Neural cell (in vitro differentiated cells): Measurements from ENCODE around the gene CENPQ. TPM values are rescaled to one million over a fixed set of nuclear protein-coding genes. Genes with fewer than 3 reads are reported as not detected.

ENCODE experiments used
- H2AFZ ChIP-seq: fragments of 200-600, 300-800 bp; sonication (generic), shearing (Covaris generic); 2 replicates; pipeline ENCODE4 v1.6.0; 2014; ENCODE audit warnings: low read depth, mild to moderate bottlenecking, antibody characterized with exemption, low read length, moderate library complexity
- H3F3A ChIP-seq: fragments of 200-600 bp; shearing (Covaris generic); 2 replicates; pipeline ENCODE4 v1.6.1; 2016; ENCODE audit warnings: mild to moderate bottlenecking, moderate library complexity, mixed read lengths, antibody characterized with exemption, low read length; ENCODE audit not compliant: insufficient read depth, poor library complexity, severe bottlenecking
- H3K27ac ChIP-seq: fragments of 200-600, 300-800 bp; sonication (generic), shearing (Covaris generic); 2 replicates; pipeline ENCODE4 v1.5.1; 2014; ENCODE audit warnings: mild to moderate bottlenecking, low read length, moderate library complexity
- H3K27me3 ChIP-seq: fragments of 300-800, 200-600 bp; sonication (generic), shearing (Covaris generic); 2 replicates; pipeline ENCODE4 v1.6.0; 2014; ENCODE audit warnings: mild to moderate bottlenecking, low read depth, low read length, moderate library complexity; ENCODE audit not compliant: insufficient read depth
- H3K36me3 ChIP-seq: fragments of 300-800, 200-600 bp; sonication (generic), shearing (Covaris generic); 2 replicates; pipeline ENCODE4 v1.5.1; 2014; ENCODE audit warnings: mild to moderate bottlenecking, antibody characterized with exemption, low read length, moderate library complexity; ENCODE audit not compliant: insufficient read depth
- H3K4me2 ChIP-seq: fragments of 300-800, 200-600 bp; sonication (generic), shearing (Covaris generic); 2 replicates; pipeline ENCODE4 v1.6.0; 2014; ENCODE audit warnings: mild to moderate bottlenecking, low read length
- H3K4me3 ChIP-seq: fragments of 300-800, 200-600 bp; sonication (generic), shearing (Covaris generic); 2 replicates; pipeline ENCODE4 v1.5.1; 2014; ENCODE audit warnings: mild to moderate bottlenecking, low read length, moderate library complexity
- H3K79me2 ChIP-seq: fragments of 200-600 bp; shearing (Covaris generic); replicated peaks from 2 replicates; pipeline ENCODE4 v1.6.0; 2014; ENCODE audit warnings: mild to moderate bottlenecking, low read length, moderate library complexity; ENCODE audit not compliant: insufficient read depth
- H3K9ac ChIP-seq: fragments of 300-800, 200-600 bp; sonication (generic), shearing (Covaris generic); 2 replicates; pipeline ENCODE4 v1.6.1; 2016; ENCODE audit warnings: mild to moderate bottlenecking, low read length, mixed read lengths
- H3K9me2 ChIP-seq: fragments of 200-600 bp; shearing (Covaris generic); 2 replicates; pipeline ENCODE4 v1.6.1; 2016; ENCODE audit warnings: mild to moderate bottlenecking, low read length, mixed read lengths; ENCODE audit not compliant: insufficient read depth
- H3K9me3 ChIP-seq: fragments of 200-600, 300-800 bp; sonication (generic), shearing (Covaris generic); 2 replicates; pipeline ENCODE4 v1.6.1; 2016; ENCODE audit warnings: mild to moderate bottlenecking, mixed run types, low read length, moderate library complexity, mixed read lengths
- H4K20me1 ChIP-seq: fragments of 200-600 bp; shearing (Covaris generic); 2 replicates; pipeline ENCODE4 v1.6.1; 2016; ENCODE audit warnings: mild to moderate bottlenecking, mixed run types; ENCODE audit not compliant: insufficient read depth
- EP300 ChIP-seq: fragments of 450-650 bp; conservative IDR thresholded peaks from 2 replicates; pipeline ENCODE4 v1.6.1; 2014; ENCODE audit warnings: antibody characterized with exemption, mild to moderate bottlenecking, moderate library complexity; ENCODE audit not compliant: poor library complexity, severe bottlenecking
- EZH2 ChIP-seq: fragments of 200-600, 300-800 bp; shearing (Covaris generic), sonication (generic); IDR thresholded peaks from 2 replicates; pipeline ENCODE4 v1.6.1; 2014; ENCODE audit warnings: antibody characterized with exemption, low read length, borderline replicate concordance, mild to moderate bottlenecking; ENCODE audit not compliant: insufficient read depth, poor library complexity, severe bottlenecking
- MXI1 ChIP-seq: fragments of 450-650 bp; conservative IDR thresholded peaks from 2 replicates; pipeline ENCODE4 v1.6.1; 2014; ENCODE audit warnings: antibody characterized with exemption, mild to moderate bottlenecking; ENCODE audit not compliant: poor library complexity, severe bottlenecking
- POLR2AphosphoS5 ChIP-seq: IDR thresholded peaks from 2 replicates; pipeline ENCODE4 v1.6.1; 2012
- RAD21 ChIP-seq: fragments of 450-650 bp; conservative IDR thresholded peaks from 2 replicates; pipeline ENCODE4 v1.6.1; 2014; ENCODE audit warnings: antibody characterized with exemption, mild to moderate bottlenecking, moderate library complexity
- SMC3 ChIP-seq: fragments of 450-650 bp; conservative IDR thresholded peaks from 2 replicates; pipeline ENCODE4 v1.6.1; 2014; ENCODE audit warnings: antibody characterized with exemption, mild to moderate bottlenecking, moderate library complexity; ENCODE audit not compliant: poor library complexity
- TAF1 ChIP-seq: IDR thresholded peaks from 2 replicates; pipeline ENCODE4 v1.6.1; 2012; ENCODE audit warnings: low read depth
- polyA plus RNA-seq: library from polyadenylated mRNA; depleted of rRNA; stranded (reverse); fragments of >200 nt; gene quantifications from 2 replicates; pipeline ENCODE4 v1.2.3, GENCODE V29; 2014
- TF ChIP-seq, protein P1 (sequence below): IDR thresholded peaks from 2 replicates; pipeline ENCODE4 v1.6.1; 2012; ENCODE audit warnings: borderline replicate concordance
- TF ChIP-seq, protein P2 (sequence below): fragments of 450-650 bp; IDR thresholded peaks from 2 replicates; pipeline ENCODE4 v1.5.1; 2014; ENCODE audit warnings: antibody characterized with exemption, mild to moderate bottlenecking, moderate library complexity; ENCODE audit not compliant: poor library complexity, severe bottlenecking

Gene CENPQ
- polyA plus RNA-seq, 1 donor from 2014 or later, result 8.8 TPM

DNA sequence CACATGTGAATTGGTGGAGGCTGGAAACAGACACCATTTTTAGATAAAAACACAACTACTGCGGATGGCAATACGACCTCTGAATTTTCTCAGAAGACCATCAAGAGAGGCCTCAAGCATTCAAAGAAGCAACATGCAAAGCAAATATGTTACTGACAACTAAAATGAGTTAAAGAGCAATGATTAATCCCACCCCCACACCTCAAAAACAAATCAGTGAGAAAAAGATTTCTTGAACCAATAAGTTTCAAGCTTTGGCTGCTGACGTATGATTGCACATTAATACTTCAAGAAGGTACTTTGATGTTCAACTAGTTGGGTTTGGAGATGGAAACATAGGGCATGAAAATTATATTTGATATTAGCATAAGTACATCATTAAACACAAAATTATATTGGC lies 1.1 kb upstream of the CENPQ start:
- Histone ChIP-seq H3K9ac (peak overlapping the region; percentile 79), H3F3A (no peaks in the 10 kb centered on the region), H3K27ac (peak overlapping the region; percentile 71)

DNA sequence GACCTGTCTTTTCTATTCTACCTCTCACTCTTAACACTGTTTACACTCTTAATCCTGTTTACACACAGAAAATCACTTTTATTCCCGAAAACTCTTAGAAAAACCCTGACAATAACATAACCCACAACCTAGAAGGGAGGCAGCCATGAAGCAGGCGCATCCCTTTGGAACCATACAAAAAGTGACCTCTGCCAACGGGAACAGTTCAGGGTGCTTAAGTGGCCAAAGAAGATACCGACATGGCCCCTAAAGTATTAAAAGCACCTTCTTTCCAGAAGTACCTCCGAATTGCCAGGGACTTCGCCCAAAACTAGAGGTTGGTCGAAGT lies 607 bp upstream of the CENPQ start:
- Histone ChIP-seq H4K20me1 (no peaks in the 10 kb centered on the region), H3K9me2 (no peaks in the 10 kb centered on the region), H3K9me3 (no peaks in the 10 kb centered on the region), H3K27ac (peak overlapping the region; percentile 71), H3K27me3 (no peaks in the 10 kb centered on the region), H2AFZ (peak overlapping the region; percentile 88), H3K9ac (peak overlapping the region; percentile 79), H3K4me2 (peak overlapping the region; percentile 82), H3F3A (no peaks in the 10 kb centered on the region), H3K79me2 (peaks cover 54% of the 10 kb centered on the region), H3K4me3 (peak overlapping the region; percentile 84), H3K36me3 (no peaks in the 10 kb centered on the region)
- TF ChIP-seq, protein P1, sequence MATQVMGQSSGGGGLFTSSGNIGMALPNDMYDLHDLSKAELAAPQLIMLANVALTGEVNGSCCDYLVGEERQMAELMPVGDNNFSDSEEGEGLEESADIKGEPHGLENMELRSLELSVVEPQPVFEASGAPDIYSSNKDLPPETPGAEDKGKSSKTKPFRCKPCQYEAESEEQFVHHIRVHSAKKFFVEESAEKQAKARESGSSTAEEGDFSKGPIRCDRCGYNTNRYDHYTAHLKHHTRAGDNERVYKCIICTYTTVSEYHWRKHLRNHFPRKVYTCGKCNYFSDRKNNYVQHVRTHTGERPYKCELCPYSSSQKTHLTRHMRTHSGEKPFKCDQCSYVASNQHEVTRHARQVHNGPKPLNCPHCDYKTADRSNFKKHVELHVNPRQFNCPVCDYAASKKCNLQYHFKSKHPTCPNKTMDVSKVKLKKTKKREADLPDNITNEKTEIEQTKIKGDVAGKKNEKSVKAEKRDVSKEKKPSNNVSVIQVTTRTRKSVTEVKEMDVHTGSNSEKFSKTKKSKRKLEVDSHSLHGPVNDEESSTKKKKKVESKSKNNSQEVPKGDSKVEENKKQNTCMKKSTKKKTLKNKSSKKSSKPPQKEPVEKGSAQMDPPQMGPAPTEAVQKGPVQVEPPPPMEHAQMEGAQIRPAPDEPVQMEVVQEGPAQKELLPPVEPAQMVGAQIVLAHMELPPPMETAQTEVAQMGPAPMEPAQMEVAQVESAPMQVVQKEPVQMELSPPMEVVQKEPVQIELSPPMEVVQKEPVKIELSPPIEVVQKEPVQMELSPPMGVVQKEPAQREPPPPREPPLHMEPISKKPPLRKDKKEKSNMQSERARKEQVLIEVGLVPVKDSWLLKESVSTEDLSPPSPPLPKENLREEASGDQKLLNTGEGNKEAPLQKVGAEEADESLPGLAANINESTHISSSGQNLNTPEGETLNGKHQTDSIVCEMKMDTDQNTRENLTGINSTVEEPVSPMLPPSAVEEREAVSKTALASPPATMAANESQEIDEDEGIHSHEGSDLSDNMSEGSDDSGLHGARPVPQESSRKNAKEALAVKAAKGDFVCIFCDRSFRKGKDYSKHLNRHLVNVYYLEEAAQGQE, result no peak
- TF ChIP-seq, protein P2, sequence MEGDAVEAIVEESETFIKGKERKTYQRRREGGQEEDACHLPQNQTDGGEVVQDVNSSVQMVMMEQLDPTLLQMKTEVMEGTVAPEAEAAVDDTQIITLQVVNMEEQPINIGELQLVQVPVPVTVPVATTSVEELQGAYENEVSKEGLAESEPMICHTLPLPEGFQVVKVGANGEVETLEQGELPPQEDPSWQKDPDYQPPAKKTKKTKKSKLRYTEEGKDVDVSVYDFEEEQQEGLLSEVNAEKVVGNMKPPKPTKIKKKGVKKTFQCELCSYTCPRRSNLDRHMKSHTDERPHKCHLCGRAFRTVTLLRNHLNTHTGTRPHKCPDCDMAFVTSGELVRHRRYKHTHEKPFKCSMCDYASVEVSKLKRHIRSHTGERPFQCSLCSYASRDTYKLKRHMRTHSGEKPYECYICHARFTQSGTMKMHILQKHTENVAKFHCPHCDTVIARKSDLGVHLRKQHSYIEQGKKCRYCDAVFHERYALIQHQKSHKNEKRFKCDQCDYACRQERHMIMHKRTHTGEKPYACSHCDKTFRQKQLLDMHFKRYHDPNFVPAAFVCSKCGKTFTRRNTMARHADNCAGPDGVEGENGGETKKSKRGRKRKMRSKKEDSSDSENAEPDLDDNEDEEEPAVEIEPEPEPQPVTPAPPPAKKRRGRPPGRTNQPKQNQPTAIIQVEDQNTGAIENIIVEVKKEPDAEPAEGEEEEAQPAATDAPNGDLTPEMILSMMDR, result no peak
- TF ChIP-seq RAD21, result no peak
- TF ChIP-seq TAF1, result no peak
- TF ChIP-seq MXI1, result no peak
- no peak for TF ChIP-seq POLR2AphosphoS5
- no peak for TF ChIP-seq EZH2
- no peak for TF ChIP-seq SMC3
- TF ChIP-seq EP300, result no peak

More for the DNA sequence above, 1.1 kb upstream of the CENPQ start:
- TF ChIP-seq SMC3, result no peak
- TF ChIP-seq POLR2AphosphoS5, result no peak
- TF ChIP-seq, protein P2, result no peak
- no peak for TF ChIP-seq EP300
- no peak for TF ChIP-seq EZH2
- TF ChIP-seq MXI1, result no peak
- TF ChIP-seq, protein P1, result no peak
- no peak for TF ChIP-seq RAD21
- no peak for TF ChIP-seq TAF1
- H2AFZ ChIP-seq, result peak overlapping the region; percentile 88
- peaks cover 5% of the 10 kb centered on the region for H3K36me3 ChIP-seq
- peak overlapping the region; percentile 82 for H3K4me2 ChIP-seq
- H3K9me3 ChIP-seq, result no peaks in the 10 kb centered on the region
- H3K79me2 ChIP-seq, result peaks cover 54% of the 10 kb centered on the region
- no peaks in the 10 kb centered on the region for H3K9me2 ChIP-seq
- no peaks in the 10 kb centered on the region for H4K20me1 ChIP-seq
- no peaks in the 10 kb centered on the region for H3K27me3 ChIP-seq
- H3K4me3 ChIP-seq, result peak overlapping the region; percentile 84
